ENCODE results near the gene FGF8. TPM values are rescaled to one million over a fixed set of nuclear protein-coding genes. Genes with fewer than 3 reads are reported as not detected.

Gene FGF8
- polyA plus RNA-seq, 4 donors: 0.12 TPM; not detected in 3

DNA sequence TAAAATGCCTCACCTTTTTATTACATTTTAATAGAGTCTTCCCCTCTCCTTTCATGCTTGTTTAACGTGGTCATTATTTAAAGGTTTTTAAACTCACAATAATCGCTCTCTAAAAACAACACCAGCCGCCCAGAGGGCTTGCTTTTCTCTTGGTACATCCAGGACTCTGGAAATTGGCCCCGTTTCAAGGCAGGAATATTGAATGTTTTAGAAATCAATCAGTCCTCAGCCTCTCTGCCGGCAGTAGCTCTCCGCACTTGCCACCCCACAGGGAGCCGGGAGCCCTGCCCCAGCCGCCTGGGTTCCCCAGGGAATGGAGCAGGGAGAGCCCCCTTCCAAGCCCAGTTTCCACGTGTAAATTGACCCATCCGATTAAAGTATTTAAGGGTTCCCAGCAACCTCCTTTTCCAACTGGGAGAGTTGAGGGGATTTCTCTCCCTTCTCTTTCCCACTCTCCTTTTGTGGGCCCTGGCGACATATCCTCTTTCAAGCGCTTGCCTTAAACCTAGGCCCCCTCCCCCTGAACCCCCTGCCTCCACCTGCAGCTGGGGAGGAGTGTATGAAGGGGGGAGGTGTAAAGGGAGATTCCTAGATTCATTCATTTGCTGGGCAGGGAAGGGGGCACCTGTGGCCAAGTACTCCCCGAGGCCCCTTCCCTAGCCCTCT, 1.9 kb downstream of the FGF8 start:
- Histone ChIP-seq H3K36me3 (ENCODE audit: control insufficient read depth in 3 of 3, insufficient read depth in 2 of 3, low read depth in 1 of 3, low read length in 3 of 3) (no peaks in the 10 kb centered on the region), H3K27ac (ENCODE audit: low read depth in 1 of 3, low read length in 2 of 3) (no peak overlapping the region), H3K27me3 (ENCODE audit: control insufficient read depth in 3 of 3, insufficient read depth in 3 of 3, low read length in 3 of 3) (peaks cover 10 to 92% (median 64%) of the 10 kb centered on the region in 3 donors), H3K4me3 (ENCODE audit: low read depth in 1 of 3, low read length in 3 of 3) (no peak overlapping the region), H3K9me3 (ENCODE audit: control insufficient read depth in 2 of 2, insufficient read depth in 1 of 2, low read depth in 1 of 2, low read length in 1 of 2) (no peaks in the 10 kb centered on the region), H3K4me1 (ENCODE audit: control insufficient read depth in 3 of 3, insufficient read depth in 2 of 3, low read depth in 1 of 3, low read length in 2 of 3) (peaks cover 0 to 12% (median 0%) of the 10 kb centered on the region in 3 donors)
- DNase-seq (no peak), FAIRE-seq (no peak)
- 11 to 14% (median 13%) methylated on average over 13 of the region's 13 CpGs for WGBS, 3 donors

DNA sequence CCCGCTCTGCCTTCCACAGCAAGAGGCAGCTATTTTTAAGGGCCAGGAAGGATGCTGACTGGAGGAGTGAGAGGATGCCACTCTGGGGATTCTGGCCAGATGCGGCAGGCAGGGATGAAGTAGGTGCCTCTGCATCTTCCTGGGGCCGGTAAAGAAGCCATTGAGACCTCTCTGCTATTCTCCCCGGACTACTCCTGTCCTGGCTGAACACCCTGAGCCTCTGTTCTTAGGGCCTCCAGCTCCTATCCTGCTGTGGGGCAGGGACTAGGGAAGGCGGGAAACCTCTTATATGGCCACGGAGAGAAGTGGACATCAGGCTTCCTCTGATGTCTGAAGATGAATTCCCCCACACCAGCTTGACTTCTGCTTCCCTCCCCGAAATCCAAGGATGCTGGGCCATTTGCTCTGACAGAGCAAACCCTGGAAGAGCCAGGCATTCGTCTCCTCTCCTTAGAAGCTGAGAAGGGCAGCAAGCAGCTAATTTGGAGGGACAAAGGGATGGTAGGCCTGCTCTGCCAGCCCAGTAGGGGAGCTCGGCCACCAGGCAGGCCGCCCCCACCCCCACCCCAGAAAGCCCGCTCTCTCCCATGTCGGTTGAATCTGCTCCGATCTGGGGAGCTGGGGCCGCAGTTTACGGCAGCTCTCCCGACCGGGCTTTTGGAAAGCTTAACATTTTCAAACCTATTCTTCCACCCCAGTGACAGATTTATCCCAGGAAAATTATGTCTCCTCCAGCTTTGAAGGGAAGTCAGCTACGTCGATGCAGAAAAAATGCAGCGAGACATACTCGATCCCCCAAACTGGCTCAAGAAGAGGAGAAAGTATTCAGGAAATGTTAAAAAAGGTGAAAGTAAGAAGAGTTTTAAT, 2.8 kb downstream of the FGF8 start:
- Histone ChIP-seq H3K27me3 (ENCODE audit: control insufficient read depth in 3 of 3, insufficient read depth in 3 of 3, low read length in 3 of 3) (peaks cover 10 to 92% (median 70%) of the 10 kb centered on the region in 3 donors), H3K9me3 (ENCODE audit: control insufficient read depth in 2 of 2, insufficient read depth in 1 of 2, low read depth in 1 of 2, low read length in 1 of 2) (no peaks in the 10 kb centered on the region)
- 17 to 23% (median 21%) methylated on average over 21 of the region's 21 CpGs for WGBS, 3 donors

DNA sequence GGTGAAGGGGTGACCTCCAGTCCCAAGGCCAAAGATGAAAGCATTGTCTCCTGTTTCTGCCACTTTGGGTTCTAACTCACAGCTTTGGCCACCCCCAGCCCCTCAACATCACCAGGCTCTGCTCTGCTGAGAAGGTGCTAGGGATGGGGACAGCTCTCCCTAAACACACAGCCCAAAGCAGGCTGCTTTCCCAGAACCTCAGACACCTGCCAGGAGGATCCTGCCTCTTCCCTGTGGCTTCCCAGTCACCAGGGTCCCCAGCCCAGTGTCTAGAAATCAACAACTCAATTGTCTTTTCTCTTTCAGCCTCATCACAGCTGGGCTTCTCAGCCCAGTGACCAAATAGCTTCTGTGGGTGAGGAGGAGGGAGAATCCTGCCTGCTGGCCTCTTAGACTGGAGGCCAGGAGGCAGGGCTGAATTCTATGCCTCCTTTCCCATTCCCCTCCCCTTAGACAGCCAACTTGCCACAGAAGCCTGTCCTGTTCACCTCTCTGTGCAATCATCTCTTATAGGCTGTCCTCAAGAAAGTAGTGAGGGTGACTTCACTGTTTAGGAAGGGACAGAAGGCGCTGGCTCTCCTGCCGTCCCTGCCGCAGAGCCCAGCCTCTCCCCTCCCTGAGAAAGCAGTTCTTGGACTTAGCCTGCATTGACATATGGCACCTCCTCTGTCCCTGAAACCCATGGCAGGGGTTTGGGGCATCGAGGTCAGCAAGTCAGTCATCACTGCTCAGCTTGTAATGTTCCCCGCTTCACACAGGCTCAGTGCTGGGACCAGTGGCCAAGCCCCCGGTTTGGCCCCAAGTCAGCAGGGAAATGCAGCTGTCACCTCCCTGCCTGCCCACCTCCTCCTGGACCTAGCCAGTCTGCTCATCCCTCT, 3.7 kb downstream of the FGF8 start:
- H3K4me1 ChIP-seq (ENCODE audit: control insufficient read depth in 3 of 3, insufficient read depth in 2 of 3, low read depth in 1 of 3, low read length in 2 of 3): peaks cover 0 to 10% (median 0%) of the 10 kb centered on the region in 3 donors
- WGBS, 3 donors: 69 to 77% (median 69%) methylated on average over 6 of the region's 6 CpGs
- peaks cover 7 to 91% (median 64%) of the 10 kb centered on the region in 3 donors for H3K27me3 ChIP-seq (ENCODE audit: control insufficient read depth in 3 of 3, insufficient read depth in 3 of 3, low read length in 3 of 3)
- H3K9me3 ChIP-seq (ENCODE audit: control insufficient read depth in 2 of 2, insufficient read depth in 1 of 2, low read depth in 1 of 2, low read length in 1 of 2): no peaks in the 10 kb centered on the region
- no peak overlapping the region for H3K27ac ChIP-seq (ENCODE audit: low read depth in 1 of 3, low read length in 2 of 3)
- no peaks in the 10 kb centered on the region for H3K36me3 ChIP-seq (ENCODE audit: control insufficient read depth in 3 of 3, insufficient read depth in 2 of 3, low read depth in 1 of 3, low read length in 3 of 3)
- FAIRE-seq: no peak
- H3K4me3 ChIP-seq (ENCODE audit: low read depth in 1 of 3, low read length in 3 of 3): no peak overlapping the region
- no peak for DNase-seq

More for the DNA sequence above, 2.8 kb downstream of the FGF8 start:
- H3K27ac ChIP-seq (ENCODE audit: low read depth in 1 of 3, low read length in 2 of 3): no peak overlapping the region
- H3K36me3 ChIP-seq (ENCODE audit: control insufficient read depth in 3 of 3, insufficient read depth in 2 of 3, low read depth in 1 of 3, low read length in 3 of 3): no peaks in the 10 kb centered on the region
- peaks cover 0 to 8% (median 0%) of the 10 kb centered on the region in 3 donors for H3K4me1 ChIP-seq (ENCODE audit: control insufficient read depth in 3 of 3, insufficient read depth in 2 of 3, low read depth in 1 of 3, low read length in 2 of 3)
- DNase-seq (no peak), FAIRE-seq (no peak)
- no peak overlapping the region for H3K4me3 ChIP-seq (ENCODE audit: low read depth in 1 of 3, low read length in 3 of 3)

DNA sequence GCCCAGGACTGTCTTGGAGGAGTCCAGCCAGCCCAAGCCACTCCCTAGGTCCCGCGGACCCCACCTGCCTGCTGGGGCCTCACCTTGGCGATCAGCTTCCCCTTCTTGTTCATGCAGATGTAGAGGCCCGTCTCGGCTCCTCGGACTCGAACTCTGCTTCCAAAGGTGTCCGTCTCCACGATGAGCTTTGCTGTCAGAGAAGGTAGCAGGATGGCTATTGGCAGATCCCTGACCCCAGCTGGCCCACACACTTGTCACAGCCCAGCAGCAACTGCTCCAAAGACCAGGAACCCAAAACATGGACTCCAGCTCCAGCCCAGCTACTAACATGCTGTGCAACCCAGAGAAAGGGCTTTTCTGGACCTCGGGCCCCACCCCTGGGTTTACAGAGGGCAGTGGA, 4.5 kb downstream of the FGF8 start:
- Histone ChIP-seq H3K4me3 (ENCODE audit: low read depth in 1 of 3, low read length in 3 of 3) (no peak overlapping the region), H3K27me3 (ENCODE audit: control insufficient read depth in 3 of 3, insufficient read depth in 3 of 3, low read length in 3 of 3) (peaks cover 3 to 85% (median 55%) of the 10 kb centered on the region in 3 donors), H3K9me3 (ENCODE audit: control insufficient read depth in 2 of 2, insufficient read depth in 1 of 2, low read depth in 1 of 2, low read length in 1 of 2) (no peaks in the 10 kb centered on the region), H3K36me3 (ENCODE audit: control insufficient read depth in 3 of 3, insufficient read depth in 2 of 3, low read depth in 1 of 3, low read length in 3 of 3) (no peaks in the 10 kb centered on the region), H3K4me1 (ENCODE audit: control insufficient read depth in 3 of 3, insufficient read depth in 2 of 3, low read depth in 1 of 3, low read length in 2 of 3) (peaks cover 0 to 12% (median 0%) of the 10 kb centered on the region in 3 donors), H3K27ac (ENCODE audit: low read depth in 1 of 3, low read length in 2 of 3) (no peak overlapping the region)
- WGBS, 3 donors: 75 to 88% (median 80%) methylated on average over 10 of the region's 10 CpGs
- FAIRE-seq (no peak), DNase-seq (no peak)

DNA sequence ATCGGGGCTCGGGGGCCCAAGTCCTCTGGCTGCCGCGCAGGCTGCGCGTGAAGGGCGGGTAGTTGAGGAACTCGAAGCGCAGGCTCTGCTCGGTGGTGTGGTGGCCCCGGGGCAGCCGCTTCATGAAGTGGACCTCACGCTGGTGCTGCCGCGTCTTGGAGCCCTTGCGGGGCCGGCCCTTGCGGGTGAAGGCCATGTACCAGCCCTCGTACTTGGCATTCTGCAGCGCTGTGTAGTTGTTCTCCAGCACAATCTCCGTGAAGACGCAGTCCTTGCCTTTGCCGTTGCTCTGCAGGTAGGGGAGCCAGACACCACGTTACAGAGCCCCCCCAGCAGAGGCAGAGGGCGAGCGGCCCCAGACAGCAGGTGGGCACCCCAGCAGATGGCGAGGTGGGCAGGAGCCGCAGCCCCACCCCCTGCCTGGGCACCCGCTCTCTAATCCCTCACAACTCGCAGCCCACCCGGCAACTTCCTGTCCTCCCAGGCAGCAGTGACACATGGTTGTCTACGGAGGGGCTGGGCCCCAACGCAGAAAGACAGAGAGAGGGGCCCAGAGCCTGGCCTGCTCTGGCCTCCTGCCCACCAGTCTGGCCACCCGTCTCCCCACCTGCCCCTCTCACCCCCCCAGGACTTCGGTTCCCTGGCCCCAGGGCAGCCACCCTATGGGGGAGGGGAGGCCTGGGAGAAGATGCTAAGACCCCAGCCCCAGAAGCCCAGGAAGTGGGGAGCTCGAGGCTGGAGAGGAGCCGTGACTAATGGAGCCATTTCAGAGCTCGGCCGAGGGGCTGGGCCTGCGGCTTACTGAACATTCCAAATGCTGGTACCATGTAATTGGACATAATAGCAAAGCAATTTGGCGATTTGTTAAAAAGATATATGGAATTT, 5.3 kb downstream of the FGF8 start:
- DNase-seq (no peak), FAIRE-seq (no peak)

DNA sequence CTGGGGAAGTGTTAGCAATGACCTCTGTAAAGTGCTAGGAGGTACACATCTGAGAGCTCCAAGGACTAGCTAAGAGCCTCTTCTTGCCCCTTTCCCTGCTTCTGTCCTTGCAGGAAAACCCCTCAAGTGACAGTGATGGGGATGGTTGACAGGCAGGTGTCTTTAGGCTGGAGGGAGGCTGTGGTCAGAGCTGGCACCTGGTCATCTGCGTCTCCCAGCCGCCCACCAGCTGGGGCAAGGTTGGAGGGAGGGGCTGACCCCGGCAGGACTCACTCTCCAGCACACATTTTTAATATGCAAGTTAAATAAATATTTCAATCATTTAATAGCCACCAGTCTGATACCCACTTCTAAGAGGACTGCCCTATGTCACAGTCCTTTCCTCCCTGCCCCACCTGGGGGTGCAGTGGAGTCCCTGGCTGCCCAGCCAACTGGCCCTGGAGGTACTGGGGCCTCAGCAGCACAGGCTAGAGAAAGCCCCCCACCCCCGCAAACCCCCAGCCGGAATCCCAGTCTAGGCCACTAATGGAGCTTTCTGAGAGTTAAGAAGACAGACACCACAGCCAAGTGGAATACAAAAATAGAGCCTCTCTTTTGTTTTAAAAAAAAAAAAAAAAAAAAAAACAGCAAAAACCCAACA, 6.3 kb downstream of the FGF8 start:
- 73 to 89% (median 78%) methylated on average over 5 of the region's 5 CpGs for WGBS, 3 donors
- Histone ChIP-seq H3K36me3 (ENCODE audit: control insufficient read depth in 3 of 3, insufficient read depth in 2 of 3, low read depth in 1 of 3, low read length in 3 of 3) (no peaks in the 10 kb centered on the region), H3K4me3 (ENCODE audit: low read depth in 1 of 3, low read length in 3 of 3) (no peak overlapping the region), H3K4me1 (ENCODE audit: control insufficient read depth in 3 of 3, insufficient read depth in 2 of 3, low read depth in 1 of 3, low read length in 2 of 3) (peaks cover 0 to 12% (median 0%) of the 10 kb centered on the region in 3 donors), H3K27ac (ENCODE audit: low read depth in 1 of 3, low read length in 2 of 3) (no peak overlapping the region), H3K27me3 (ENCODE audit: control insufficient read depth in 3 of 3, insufficient read depth in 3 of 3, low read length in 3 of 3) (peaks cover 3 to 91% (median 52%) of the 10 kb centered on the region in 3 donors), H3K9me3 (ENCODE audit: control insufficient read depth in 2 of 2, insufficient read depth in 1 of 2, low read depth in 1 of 2, low read length in 1 of 2) (no peaks in the 10 kb centered on the region)
- no peak for DNase-seq
- no peak for FAIRE-seq

More for the DNA sequence above, 5.3 kb downstream of the FGF8 start:
- no peaks in the 10 kb centered on the region for H3K9me3 ChIP-seq (ENCODE audit: control insufficient read depth in 2 of 2, insufficient read depth in 1 of 2, low read depth in 1 of 2, low read length in 1 of 2)
- no peak overlapping the region for H3K4me3 ChIP-seq (ENCODE audit: low read depth in 1 of 3, low read length in 3 of 3)
- H3K27me3 ChIP-seq (ENCODE audit: control insufficient read depth in 3 of 3, insufficient read depth in 3 of 3, low read length in 3 of 3): peaks cover 3 to 91% (median 54%) of the 10 kb centered on the region in 3 donors
- H3K4me1 ChIP-seq (ENCODE audit: control insufficient read depth in 3 of 3, insufficient read depth in 2 of 3, low read depth in 1 of 3, low read length in 2 of 3): peaks cover 0 to 12% (median 0%) of the 10 kb centered on the region in 3 donors
- no peak overlapping the region for H3K27ac ChIP-seq (ENCODE audit: low read depth in 1 of 3, low read length in 2 of 3)
- H3K36me3 ChIP-seq (ENCODE audit: control insufficient read depth in 3 of 3, insufficient read depth in 2 of 3, low read depth in 1 of 3, low read length in 3 of 3): no peaks in the 10 kb centered on the region
- 76 to 83% (median 79%) methylated on average over 38 to 41 of the region's 41 CpGs for WGBS, 3 donors

DNA sequence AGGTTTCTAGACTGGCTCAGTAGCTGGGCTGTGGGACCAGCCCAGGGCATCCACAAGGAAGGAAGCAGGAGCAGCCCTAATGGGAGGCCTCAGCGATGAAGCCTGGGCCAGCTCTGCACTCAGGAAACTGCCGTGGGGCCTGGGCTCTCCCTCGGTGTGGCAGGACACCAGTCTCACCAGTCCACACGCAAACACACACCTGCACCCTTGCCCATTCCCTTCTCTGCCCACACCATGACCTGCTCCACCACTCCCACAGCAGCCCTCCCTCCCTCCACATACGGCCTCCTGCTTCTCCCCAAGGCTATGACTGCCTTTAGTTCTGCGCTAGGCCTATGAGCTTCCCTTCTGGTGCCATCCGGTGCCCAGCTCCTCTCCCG, 7.1 kb downstream of the FGF8 start:
- H3K9me3 ChIP-seq (ENCODE audit: control insufficient read depth in 2 of 2, insufficient read depth in 1 of 2, low read depth in 1 of 2, low read length in 1 of 2): no peaks in the 10 kb centered on the region
- no peak for FAIRE-seq

More for the DNA sequence above, 7.1 kb downstream of the FGF8 start:
- no peaks in the 10 kb centered on the region for H3K36me3 ChIP-seq (ENCODE audit: control insufficient read depth in 3 of 3, insufficient read depth in 2 of 3, low read depth in 1 of 3, low read length in 3 of 3)
- H3K4me3 ChIP-seq (ENCODE audit: low read depth in 1 of 3, low read length in 3 of 3): no peak overlapping the region
- WGBS, 3 donors: 62 to 79% (median 63%) methylated on average over 8 of the region's 8 CpGs
- no peak for DNase-seq
- H3K4me1 ChIP-seq (ENCODE audit: control insufficient read depth in 3 of 3, insufficient read depth in 2 of 3, low read depth in 1 of 3, low read length in 2 of 3): peaks cover 0 to 12% (median 0%) of the 10 kb centered on the region in 3 donors
- no peak overlapping the region for H3K27ac ChIP-seq (ENCODE audit: low read depth in 1 of 3, low read length in 2 of 3)
- H3K27me3 ChIP-seq (ENCODE audit: control insufficient read depth in 3 of 3, insufficient read depth in 3 of 3, low read length in 3 of 3): peaks cover 3 to 85% (median 45%) of the 10 kb centered on the region in 3 donors
